Adrenal gland (tissue), 12 donors: ENCODE data around the gene MAN1C1. TPM values are rescaled to one million over a fixed set of nuclear protein-coding genes. Genes with fewer than 3 reads are reported as not detected.

ENCODE experiments used
- DNase-seq, 7 donors: peaks; one replicate each; pipeline ENCODE4 v3.0.0-alpha.2; 2019 to 2020
- H3K27ac ChIP-seq, 5 donors: fragments of 200-600 bp; sonication (generic) in 4 of 5; 1 replicate in 3 of 5; 2 replicates in 2 of 5; pipeline versions ENCODE4 v1.5.1 to v1.8.0; 2016 to 2020; ENCODE audit warnings: mild to moderate bottlenecking in 1 of 5
- H3K27me3 ChIP-seq: fragments of 200-600 bp; 2 replicates; pipeline ENCODE4 v1.8.0; 2021
- H3K36me3 ChIP-seq, 2 donors: fragments of 200-600 bp; replicated peaks in 1 of 2; 1 replicate in 1 of 2; 2 replicates in 1 of 2; pipeline versions ENCODE4 v1.5.1 to v1.8.0; 2018 to 2022
- H3K4me1 ChIP-seq, 2 donors: fragments of 200-600 bp; replicated peaks in 1 of 2; 1 replicate in 1 of 2; 2 replicates in 1 of 2; pipeline versions ENCODE4 v1.5.1 to v1.8.0; 2018 to 2021
- H3K4me3 ChIP-seq, 4 donors: fragments of 200-600 bp; sonication (generic) in 3 of 4; one replicate each; pipeline ENCODE4 v1.5.1; 2016 to 2018
- H3K9me3 ChIP-seq, 3 donors: fragments of 200-600 bp; sonication (generic) in 1 of 3; replicated peaks in 1 of 3; 1 replicate in 2 of 3; 2 replicates in 1 of 3; pipeline versions ENCODE4 v1.5.1 to v1.8.0; 2016 to 2021
- POLR2A ChIP-seq, 2 donors: fragments of 450-650 bp; IDR thresholded peaks; one replicate each; pipeline ENCODE4 v1.6.1; 2017; ENCODE audit warnings: antibody characterized with exemption in 2 of 2, mild to moderate bottlenecking in 2 of 2, moderate library complexity in 1 of 2
- WGBS, 4 donors: extraction: QIAGEN DNeasy Blood & Tissue Kit in 2 of 4; methylation state at CpG; one replicate each; pipeline versions ENCODE4 v1.1.5 to v1.1.7; 2013 to 2017; 5-methylcytosine and 5-hydroxymethylcytosine counted together
- intact Hi-C, 2 donors: fragments of 100-400 bp; cut with DNase I; formaldehyde crosslinking; loops; one replicate each; pipeline versions ENCODE4 v1.14.1 to v1.15.0; 2022 to 2023
- polyA plus RNA-seq, 3 donors: library from polyadenylated mRNA; stranded (reverse); fragments of 200-250 nt in 2 of 3; fragments of 350-450 nt in 1 of 3; fragmentation: Illumina TruSeq in 1 of 3; extraction: RNeasy Lipid Tissue Mini Kit (QIAGEN cat#74804) in 1 of 3; gene quantifications; one replicate each; pipeline ENCODE4 v1.2.3, GENCODE V29; 2013 to 2014
- total RNA-seq, 9 donors: library from RNA; depleted of rRNA in 4 of 9; stranded (reverse); fragments of >200 nt in 4 of 9; fragments of 120-200 nt in 1 of 9; fragmentation: NEBNext Ultra II Directional in 1 of 9; extraction: Animal tissue kit (Norgen Biotek cat#: 25700) in 1 of 9; gene quantifications; one replicate each; pipeline versions ENCODE4 v1.1.0 to v1.2.4, GENCODE V29; 2013 to 2023
- TF ChIP-seq, protein P1 (sequence below), 6 experiments: fragments of 450-650 bp in 4 of 6; fragments of 200-600 bp in 2 of 6; sonication (generic) in 1 of 6; IDR thresholded peaks; 1 replicate in 5 of 6; 2 replicates in 1 of 6; pipeline versions ENCODE4 v1.5.1 to v1.8.0; 2016 to 2021; ENCODE audit warnings: antibody characterized with exemption in 6 of 6, mild to moderate bottlenecking in 2 of 6, moderate library complexity in 1 of 6
- donor health status: healthy with polysubstance abuse.
- donor health status: Bipolar disorder and iron deficiency.
- donor health status: DM: yes; HTN: yes; CAD: no.
- donor health status: DM: no; HTN: no; CAD: no.
- donor health status: DM: no; HTN: no; CAD: no.
- donor health status: DM: yes; HTN: yes; CAD: no.

MAN1C1 gene
- total and polyA plus RNA-seq, 12 donors: 2.7 to 58.7 (median 27.7) TPM

DNA sequence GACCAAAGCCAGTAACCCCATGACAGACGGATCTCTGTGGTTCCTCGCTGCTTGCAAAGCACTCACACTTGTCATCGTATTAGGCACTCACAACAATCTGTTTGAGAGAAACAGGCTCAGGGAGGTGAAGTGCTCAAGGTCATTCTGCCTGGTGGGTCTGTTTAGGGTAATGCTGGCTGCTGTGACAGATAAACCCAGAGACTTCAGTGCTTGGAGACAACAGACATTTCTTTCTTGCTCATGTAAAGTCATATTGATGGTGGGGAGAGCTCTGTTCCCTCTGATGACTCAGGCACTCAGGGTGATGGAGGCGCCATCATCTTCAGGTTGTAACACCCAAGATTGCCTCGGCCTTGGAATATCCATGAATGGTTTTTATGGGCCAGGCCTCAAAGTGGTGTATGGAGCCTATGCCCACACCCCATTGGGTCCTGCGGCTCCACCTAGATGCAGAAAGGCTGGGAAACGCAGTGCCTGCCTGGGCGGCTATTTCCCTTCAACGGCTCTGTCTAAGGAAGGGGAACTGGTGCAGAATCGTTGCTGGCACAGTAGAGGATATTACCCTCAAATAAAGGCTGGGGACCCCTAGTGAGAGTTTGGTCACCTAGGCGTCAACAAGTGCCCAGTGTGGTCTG lies 111.8 kb downstream of the MAN1C1 start:
- WGBS, 4 donors: 79 to 81% (median 80%) methylated on average over 9 to 11 of the region's 11 CpGs
- H3K27ac ChIP-seq: peak overlapping the region in 2 of 5 donors; percentile 54 to 76

DNA sequence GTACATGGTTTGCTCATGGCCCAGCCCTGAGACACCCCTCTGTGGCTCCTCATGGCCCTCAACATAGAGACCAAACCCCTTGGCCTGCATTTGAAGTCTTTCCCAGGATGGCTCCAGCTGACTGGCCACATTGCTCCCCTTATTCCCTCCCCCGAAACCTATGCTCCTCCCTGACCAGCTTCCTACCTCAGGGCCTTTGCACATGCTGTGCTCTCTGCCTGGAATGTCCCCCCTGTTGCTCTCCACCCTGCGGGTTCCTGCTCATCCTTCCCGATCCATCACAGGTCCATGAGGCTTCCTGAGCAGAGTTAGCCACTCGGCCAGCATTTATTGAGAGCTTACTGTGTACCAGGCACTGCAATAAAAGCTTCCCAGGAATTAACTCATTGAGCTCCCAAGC lies 112.5 kb downstream of the MAN1C1 start:
- no peak for DNase-seq
- Histone ChIP-seq H3K4me3 (no peak overlapping the region), H3K36me3 (no peaks in the 10 kb centered on the region), H3K27me3 (no peaks in the 10 kb centered on the region), H3K4me1 (peaks cover 6 to 32% of the 10 kb centered on the region in 2 donors), H3K9me3 (no peaks in the 10 kb centered on the region), H3K27ac (peak overlapping the region in 1 of 5 donors; percentile 76)
- WGBS, 4 donors: 92 to 98% (median 96%) methylated on average over 4 of the region's 4 CpGs
- TF ChIP-seq, protein P1, sequence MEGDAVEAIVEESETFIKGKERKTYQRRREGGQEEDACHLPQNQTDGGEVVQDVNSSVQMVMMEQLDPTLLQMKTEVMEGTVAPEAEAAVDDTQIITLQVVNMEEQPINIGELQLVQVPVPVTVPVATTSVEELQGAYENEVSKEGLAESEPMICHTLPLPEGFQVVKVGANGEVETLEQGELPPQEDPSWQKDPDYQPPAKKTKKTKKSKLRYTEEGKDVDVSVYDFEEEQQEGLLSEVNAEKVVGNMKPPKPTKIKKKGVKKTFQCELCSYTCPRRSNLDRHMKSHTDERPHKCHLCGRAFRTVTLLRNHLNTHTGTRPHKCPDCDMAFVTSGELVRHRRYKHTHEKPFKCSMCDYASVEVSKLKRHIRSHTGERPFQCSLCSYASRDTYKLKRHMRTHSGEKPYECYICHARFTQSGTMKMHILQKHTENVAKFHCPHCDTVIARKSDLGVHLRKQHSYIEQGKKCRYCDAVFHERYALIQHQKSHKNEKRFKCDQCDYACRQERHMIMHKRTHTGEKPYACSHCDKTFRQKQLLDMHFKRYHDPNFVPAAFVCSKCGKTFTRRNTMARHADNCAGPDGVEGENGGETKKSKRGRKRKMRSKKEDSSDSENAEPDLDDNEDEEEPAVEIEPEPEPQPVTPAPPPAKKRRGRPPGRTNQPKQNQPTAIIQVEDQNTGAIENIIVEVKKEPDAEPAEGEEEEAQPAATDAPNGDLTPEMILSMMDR (IDR thresholded peaks at IDR 0.05): no peak
- TF ChIP-seq POLR2A (IDR thresholded peaks at IDR 0.05): no peak
- intact Hi-C loops: no loop called here

More for the DNA sequence above, 111.8 kb downstream of the MAN1C1 start:
- Histone ChIP-seq H3K4me3 (no peak overlapping the region), H3K36me3 (no peaks in the 10 kb centered on the region), H3K4me1 (peaks cover 6 to 32% of the 10 kb centered on the region in 2 donors), H3K27me3 (no peaks in the 10 kb centered on the region), H3K9me3 (no peaks in the 10 kb centered on the region)
- no peak for TF ChIP-seq POLR2A (IDR thresholded peaks at IDR 0.05)
- TF ChIP-seq, protein P1 (IDR thresholded peaks at IDR 0.05): no peak
- intact Hi-C loops: no loop called here
- DNase-seq: no peak

DNA sequence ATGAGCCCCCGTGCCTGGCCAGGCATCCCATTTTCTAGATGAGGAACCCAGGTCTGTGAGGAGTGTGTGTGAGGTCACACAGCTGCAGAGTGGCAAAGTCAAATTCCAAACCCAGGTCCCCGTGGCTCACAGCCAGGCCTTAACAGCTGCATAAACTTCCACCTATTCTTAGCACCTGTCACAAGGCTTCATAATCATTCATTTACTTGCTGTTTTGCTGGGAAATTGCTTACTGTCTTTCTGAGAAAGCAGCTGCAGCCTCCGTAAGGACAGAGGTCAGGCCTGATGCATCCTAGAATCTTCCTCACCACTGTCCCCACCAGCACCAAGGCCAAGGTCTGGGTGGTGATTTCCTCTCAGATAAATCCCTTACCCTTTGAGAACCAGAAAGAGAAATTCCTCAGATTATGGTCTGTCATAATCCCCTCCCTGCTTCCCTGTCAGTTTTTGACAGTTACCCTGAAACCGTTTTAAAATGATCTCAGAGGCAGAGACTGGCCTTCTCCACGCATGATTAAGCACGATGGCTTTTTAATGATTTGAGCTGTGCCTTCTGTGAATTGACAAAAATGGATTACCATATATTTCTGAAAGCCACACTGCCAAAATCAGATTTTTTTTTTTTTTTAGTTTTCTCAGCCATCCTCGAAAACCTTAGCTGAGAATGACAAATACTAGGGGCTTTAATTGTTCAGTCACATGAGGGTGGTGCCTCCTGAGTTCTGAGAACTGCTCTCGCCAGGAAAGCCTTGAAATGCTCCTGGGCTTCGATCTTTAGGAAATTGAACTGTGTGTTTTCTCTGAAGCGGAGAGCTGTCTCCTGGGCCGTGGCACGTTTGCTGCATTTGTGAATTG lies 113.4 kb downstream of the MAN1C1 start:
- peak in 6 of 7 donors; percentile 25 to 75 (median 60) for DNase-seq
- 57 to 63% (median 59%) methylated on average over 11 to 12 of the region's 12 CpGs for WGBS, 4 donors
- no peaks in the 10 kb centered on the region for H3K36me3 ChIP-seq
- no peak overlapping the region for H3K4me3 ChIP-seq
- H3K27ac ChIP-seq: peak overlapping the region in 3 of 5 donors; percentile 58 to 72 (median 61)
- H3K9me3 ChIP-seq: no peaks in the 10 kb centered on the region
- no peaks in the 10 kb centered on the region for H3K27me3 ChIP-seq
- H3K4me1 ChIP-seq: peaks cover 6 to 32% of the 10 kb centered on the region in 2 donors
- intact Hi-C loops: no loop called here
- TF ChIP-seq, protein P1 (IDR thresholded peaks at IDR 0.05): no peak
- TF ChIP-seq POLR2A (IDR thresholded peaks at IDR 0.05): no peak

DNA sequence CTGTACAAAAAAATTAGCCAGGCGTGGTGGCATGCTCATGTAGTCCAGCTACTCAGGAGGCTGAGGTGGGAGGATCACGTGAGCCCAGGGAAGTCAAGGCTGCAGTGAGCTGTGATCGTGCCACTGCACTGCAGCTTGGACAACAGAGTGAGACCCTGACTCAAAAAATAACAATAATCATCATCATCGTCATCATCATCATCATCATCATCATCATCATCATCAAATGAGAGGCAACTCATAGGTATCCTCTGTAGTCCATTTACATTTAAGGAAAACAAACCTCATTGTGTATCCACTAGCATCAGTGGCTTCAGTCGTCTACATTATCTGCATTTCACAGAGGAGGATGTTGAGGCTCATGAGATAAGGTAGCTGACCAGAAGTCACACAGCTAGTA lies 114.6 kb downstream of the MAN1C1 start:
- TF ChIP-seq POLR2A (IDR thresholded peaks at IDR 0.05): no peak
- TF ChIP-seq, protein P1 (IDR thresholded peaks at IDR 0.05): no peak
- Histone ChIP-seq H3K4me3 (no peak overlapping the region), H3K27me3 (no peaks in the 10 kb centered on the region), H3K9me3 (no peaks in the 10 kb centered on the region), H3K27ac (peak overlapping the region in 1 of 5 donors; percentile 72), H3K36me3 (no peaks in the 10 kb centered on the region), H3K4me1 (peaks cover 6 to 32% of the 10 kb centered on the region in 2 donors)
- 92 to 97% (median 96%) methylated on average over 5 of the region's 5 CpGs for WGBS, 4 donors
- DNase-seq: no peak
- intact Hi-C loops: no loop called here
